CD14-positive monocyte (primary cell): ENCODE results near the gene AGBL2. TPM values are rescaled to one million over a fixed set of nuclear protein-coding genes. Genes with fewer than 3 reads are reported as not detected.

ENCODE experiments used
- DNase-seq, 3 donors: peaks; one replicate each; pipeline ENCODE4 v3.0.0-alpha.2; 2011 to 2022
- H2AFZ ChIP-seq: 2 replicates; pipeline ENCODE4 v1.6.0; 2012; ENCODE audit warnings: mild to moderate bottlenecking, low read depth, low read length, inconsistent platforms; ENCODE audit not compliant: insufficient read depth, poor library complexity, severe bottlenecking
- H3K27ac ChIP-seq, 2 donors: 1 replicate in 1 of 2; 2 replicates in 1 of 2; pipeline ENCODE4 v1.5.1; 2012 to 2013; ENCODE audit warnings: low read length in 2 of 2, control low read depth in 1 of 2, inconsistent platforms in 1 of 2, low read depth in 1 of 2, mild to moderate bottlenecking in 1 of 2
- H3K27me3 ChIP-seq, 2 donors: one replicate each; pipeline versions ENCODE4 v1.6.0 to v1.6.1; 2011 to 2013; ENCODE audit warnings: low read length in 2 of 2; ENCODE audit not compliant: control insufficient read depth in 2 of 2, insufficient read depth in 2 of 2
- H3K36me3 ChIP-seq, 2 donors: replicated peaks in 1 of 2; 1 replicate in 1 of 2; 2 replicates in 1 of 2; pipeline versions ENCODE4 v1.5.1 to v1.6.1; 2012 to 2013; ENCODE audit warnings: low read length in 2 of 2, control low read depth in 1 of 2, inconsistent platforms in 1 of 2, mild to moderate bottlenecking in 1 of 2; ENCODE audit not compliant: insufficient read depth in 2 of 2, control insufficient read depth in 1 of 2
- H3K4me1 ChIP-seq, 2 donors: 1 replicate in 1 of 2; 2 replicates in 1 of 2; pipeline versions ENCODE4 v1.5.1 to v1.6.1; 2012 to 2013; ENCODE audit warnings: low read length in 2 of 2, control low read depth in 1 of 2, inconsistent platforms in 1 of 2, mild to moderate bottlenecking in 1 of 2, moderate library complexity in 1 of 2; ENCODE audit not compliant: insufficient read depth in 2 of 2, control insufficient read depth in 1 of 2
- H3K4me2 ChIP-seq: replicated peaks from 2 replicates; pipeline ENCODE3; 2012; ENCODE audit warnings: low read length, moderate library complexity, mild to moderate bottlenecking; ENCODE audit not compliant: poor library complexity, severe bottlenecking; ENCODE audit errors: extremely low read depth
- H3K4me3 ChIP-seq, 3 experiments: fragments of 200-600 bp in 1 of 3; sonication (generic) in 1 of 3; replicated peaks in 1 of 3; 1 replicate in 2 of 3; 2 replicates in 1 of 3; pipeline ENCODE4 v1.5.1; 2011 to 2013; ENCODE audit warnings: low read length in 3 of 3, mild to moderate bottlenecking in 3 of 3, control low read depth in 2 of 3, low read depth in 2 of 3, inconsistent platforms in 1 of 3, moderate library complexity in 1 of 3
- H3K79me2 ChIP-seq: 2 replicates; pipeline ENCODE4 v1.6.0; 2012; ENCODE audit warnings: mild to moderate bottlenecking, control low read depth, inconsistent platforms, low read length, moderate library complexity; ENCODE audit not compliant: insufficient read depth
- H3K9ac ChIP-seq: 2 replicates; pipeline ENCODE4 v1.6.0; 2017; ENCODE audit warnings: low read length, mild to moderate bottlenecking; ENCODE audit not compliant: insufficient read depth, poor library complexity, severe bottlenecking
- H3K9me3 ChIP-seq, 2 donors: replicated peaks in 1 of 2; 1 replicate in 1 of 2; 2 replicates in 1 of 2; pipeline versions ENCODE4 v1.5.1 to v1.6.1; 2012 to 2013; ENCODE audit warnings: low read length in 2 of 2, control low read depth in 1 of 2; ENCODE audit not compliant: control insufficient read depth in 1 of 2, insufficient read depth in 1 of 2
- H4K20me1 ChIP-seq: 2 replicates; pipeline ENCODE4 v1.6.0; 2012; ENCODE audit warnings: mild to moderate bottlenecking, low read length, control low read depth, moderate library complexity; ENCODE audit not compliant: insufficient read depth
- H3K27ac Mint-ChIP-seq, 7 donors: one replicate each; pipeline ENCODE4 v1.8.0; 2020; ENCODE audit warnings: mild to moderate bottlenecking in 7 of 7, mixed read lengths in 7 of 7, moderate library complexity in 6 of 7, inconsistent platforms in 2 of 7
- H3K27me3 Mint-ChIP-seq, 3 donors: one replicate each; pipeline ENCODE4 v1.8.0; 2021 to 2022; ENCODE audit warnings: low read depth in 3 of 3, mild to moderate bottlenecking in 3 of 3, mixed read lengths in 3 of 3, moderate library complexity in 3 of 3, inconsistent platforms in 1 of 3
- H3K36me3 Mint-ChIP-seq, 2 donors: one replicate each; pipeline ENCODE4 v1.8.0; 2020; ENCODE audit warnings: mixed read lengths in 2 of 2, inconsistent platforms in 1 of 2, mild to moderate bottlenecking in 1 of 2
- H3K4me1 Mint-ChIP-seq: one replicate; pipeline ENCODE4 v1.8.0; 2020; ENCODE audit warnings: mild to moderate bottlenecking, mixed read lengths
- H3K4me3 Mint-ChIP-seq, 2 donors: one replicate each; pipeline ENCODE4 v1.8.0; 2020; ENCODE audit warnings: mild to moderate bottlenecking in 2 of 2, mixed read lengths in 2 of 2, moderate library complexity in 1 of 2
- H3K9me3 Mint-ChIP-seq, 7 donors: one replicate each; pipeline ENCODE4 v1.8.0; 2020 to 2022; ENCODE audit warnings: mixed read lengths in 7 of 7, mild to moderate bottlenecking in 6 of 7, moderate library complexity in 6 of 7, inconsistent platforms in 2 of 7
- WGBS: methylation state at CpG from one replicate; pipeline ENCODE4 v1.1.5; 2013; ENCODE audit warnings: missing lambda C conversion rate; ENCODE audit not compliant: insufficient coverage; 5-methylcytosine and 5-hydroxymethylcytosine counted together
- intact Hi-C, 2 donors: fragments of 100-400 bp; cut with micrococcal nuclease; formaldehyde crosslinking; loops; one replicate each; pipeline versions ENCODE4 v1.15.0 to v1.15.1; 2023
- polyA plus RNA-seq, 3 donors: library from polyadenylated mRNA; depleted of rRNA in 1 of 3; unstranded in 2 of 3; stranded (reverse) in 1 of 3; fragments of 300-500 nt in 2 of 3; fragments of >200 nt in 1 of 3; fragmentation: Illumina TruSeq in 2 of 3; gene quantifications; 1 replicate in 2 of 3; 2 replicates in 1 of 3; pipeline ENCODE4 v1.2.3, GENCODE V29; 2012 to 2021
- TF ChIP-seq, protein P1 (sequence below): fragments of 200-600 bp; IDR thresholded peaks from one replicate; pipeline ENCODE4 v1.8.0; 2022; ENCODE audit warnings: antibody characterized with exemption, mild to moderate bottlenecking

Gene AGBL2
- polyA plus RNA-seq, 3 donors, result 0.93 TPM; not detected in 2

DNA sequence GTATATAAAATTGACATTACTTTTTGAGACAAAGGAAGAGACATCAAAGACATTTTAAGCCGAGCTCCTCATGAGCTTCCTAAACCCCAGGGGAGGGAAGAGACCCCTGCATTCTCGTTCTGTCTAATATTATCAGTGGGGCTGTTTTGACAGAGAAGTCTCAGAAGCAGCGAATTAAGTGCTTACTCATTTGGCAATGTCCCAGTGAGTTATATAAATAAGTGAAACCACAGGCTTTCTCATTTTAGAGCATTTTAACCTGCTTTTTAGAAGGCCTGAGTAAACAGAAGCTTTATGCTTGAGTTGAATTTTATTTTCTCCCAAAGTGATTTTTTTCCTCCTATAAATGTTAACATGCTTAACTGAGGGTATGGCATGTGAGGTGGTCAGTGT is 97.8 kb downstream of the AGBL2 start:
- intact Hi-C loops, result loop anchor here in 1 of 2 donors (10.0 kb wide), 1 partner anchor 313 kb away; no protein-coding TSS in a partner anchor
- Histone ChIP-seq H3K4me3 (no peak overlapping the region), H3K27me3 (no peaks in the 10 kb centered on the region), H3K36me3 (peaks cover 39 to 68% of the 10 kb centered on the region in 2 donors), H3K9ac (no peak overlapping the region), H3K4me1 (no peaks in the 10 kb centered on the region), H3K9me3 (no peaks in the 10 kb centered on the region), H4K20me1 (no peaks in the 10 kb centered on the region), H3K79me2 (no peaks in the 10 kb centered on the region), H2AFZ (no peak overlapping the region), H3K27ac (no peak overlapping the region), H3K4me2 (no peak overlapping the region)
- no peak overlapping the region for H3K4me3 Mint-ChIP-seq
- H3K9me3 Mint-ChIP-seq, result no peaks in the 10 kb centered on the region
- no peaks in the 10 kb centered on the region for H3K27me3 Mint-ChIP-seq
- H3K27ac Mint-ChIP-seq, result peak overlapping the region in 2 of 7 donors; percentile 28 to 58
- DNase-seq, result no peak
- no CpG with 5 or more reads among the region's 3 CpGs for WGBS
- TF ChIP-seq, protein P1, sequence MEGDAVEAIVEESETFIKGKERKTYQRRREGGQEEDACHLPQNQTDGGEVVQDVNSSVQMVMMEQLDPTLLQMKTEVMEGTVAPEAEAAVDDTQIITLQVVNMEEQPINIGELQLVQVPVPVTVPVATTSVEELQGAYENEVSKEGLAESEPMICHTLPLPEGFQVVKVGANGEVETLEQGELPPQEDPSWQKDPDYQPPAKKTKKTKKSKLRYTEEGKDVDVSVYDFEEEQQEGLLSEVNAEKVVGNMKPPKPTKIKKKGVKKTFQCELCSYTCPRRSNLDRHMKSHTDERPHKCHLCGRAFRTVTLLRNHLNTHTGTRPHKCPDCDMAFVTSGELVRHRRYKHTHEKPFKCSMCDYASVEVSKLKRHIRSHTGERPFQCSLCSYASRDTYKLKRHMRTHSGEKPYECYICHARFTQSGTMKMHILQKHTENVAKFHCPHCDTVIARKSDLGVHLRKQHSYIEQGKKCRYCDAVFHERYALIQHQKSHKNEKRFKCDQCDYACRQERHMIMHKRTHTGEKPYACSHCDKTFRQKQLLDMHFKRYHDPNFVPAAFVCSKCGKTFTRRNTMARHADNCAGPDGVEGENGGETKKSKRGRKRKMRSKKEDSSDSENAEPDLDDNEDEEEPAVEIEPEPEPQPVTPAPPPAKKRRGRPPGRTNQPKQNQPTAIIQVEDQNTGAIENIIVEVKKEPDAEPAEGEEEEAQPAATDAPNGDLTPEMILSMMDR, result peak; percentile 13
- no peaks in the 10 kb centered on the region for H3K4me1 Mint-ChIP-seq
- H3K36me3 Mint-ChIP-seq, result peaks cover 41 to 62% of the 10 kb centered on the region in 2 donors

DNA sequence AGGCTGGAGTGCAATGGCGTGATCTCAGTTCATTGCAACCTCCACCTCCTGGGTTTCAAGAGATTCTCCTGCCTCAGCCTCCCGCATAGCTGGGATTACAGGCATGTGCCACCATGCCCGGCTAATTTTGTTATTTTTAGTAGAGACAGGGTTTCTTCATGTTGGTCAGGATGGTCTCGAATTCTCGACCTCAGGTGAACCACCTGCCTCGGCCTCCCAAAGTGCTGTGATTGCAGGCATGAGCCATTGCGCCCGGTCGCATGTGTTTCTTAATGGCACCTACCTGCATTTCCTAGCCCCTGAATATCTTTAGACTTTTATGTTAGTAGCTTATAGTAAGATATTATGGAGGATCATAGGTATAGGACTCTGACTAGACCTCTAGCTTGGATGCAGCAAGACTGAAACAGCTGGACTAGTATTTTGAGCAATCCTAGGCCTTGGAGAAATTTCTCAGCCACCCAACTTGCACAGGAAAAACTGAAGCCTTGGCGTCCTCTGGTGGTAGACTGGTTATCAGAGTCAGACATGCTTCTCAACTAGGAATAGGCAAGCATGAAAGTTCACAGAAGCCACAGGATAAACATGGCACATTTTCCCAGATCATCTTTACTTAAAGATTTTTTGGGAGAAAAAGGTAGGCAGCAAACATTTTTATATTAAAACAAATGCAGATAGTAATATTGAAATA is 98.3 kb downstream of the AGBL2 start:
- Histone ChIP-seq H3K4me3 (no peak overlapping the region), H4K20me1 (no peaks in the 10 kb centered on the region), H3K4me2 (no peak overlapping the region), H2AFZ (no peak overlapping the region), H3K27ac (no peak overlapping the region), H3K9me3 (no peaks in the 10 kb centered on the region), H3K36me3 (peaks cover 33 to 63% of the 10 kb centered on the region in 2 donors), H3K9ac (no peak overlapping the region), H3K27me3 (no peaks in the 10 kb centered on the region), H3K79me2 (no peaks in the 10 kb centered on the region), H3K4me1 (peaks cover 2 to 3% of the 10 kb centered on the region in 2 donors)
- H3K27ac Mint-ChIP-seq, result peak overlapping the region in 1 of 7 donors; percentile 25
- H3K4me3 Mint-ChIP-seq, result no peak overlapping the region
- peak in 1 of 3 donors; percentile 3 for DNase-seq
- peaks cover 36 to 56% of the 10 kb centered on the region in 2 donors for H3K36me3 Mint-ChIP-seq
- no peaks in the 10 kb centered on the region for H3K27me3 Mint-ChIP-seq
- 61% methylated on average over 3 of the region's 10 CpGs for WGBS
- intact Hi-C loops, result loop anchor here in 1 of 2 donors (10.0 kb wide), 1 partner anchor 312 kb away; no protein-coding TSS in a partner anchor
- no peaks in the 10 kb centered on the region for H3K9me3 Mint-ChIP-seq
- peaks cover 2% of the 10 kb centered on the region for H3K4me1 Mint-ChIP-seq
- TF ChIP-seq, protein P1, result peak; percentile 56
